Sigmoid colon (tissue), 7 donors: ENCODE results near the gene RNF180. TPM values are rescaled to one million over a fixed set of nuclear protein-coding genes. Genes with fewer than 3 reads are reported as not detected.
"Not testable (repeated sequence)": the region's sequence is repeated elsewhere in the genome, so short reads cannot be mapped to it uniquely, and the experiment has no call there.

ENCODE experiments used
- DNase-seq: peaks from one replicate; pipeline ENCODE4 v3.0.0-alpha.2; 2019
- H3K27ac ChIP-seq, 4 donors: fragments of 200-600 bp; sonication (generic); one replicate each; pipeline ENCODE4 v1.5.1; 2016 to 2019; ENCODE audit warnings: mild to moderate bottlenecking in 1 of 4
- H3K27me3 ChIP-seq, 3 donors: fragments of 200-600 bp; sonication (generic); one replicate each; pipeline ENCODE4 v1.5.1; 2019; ENCODE audit warnings: mild to moderate bottlenecking in 1 of 3
- H3K36me3 ChIP-seq, 4 donors: fragments of 200-600 bp; sonication (generic); one replicate each; pipeline ENCODE4 v1.5.1; 2016 to 2019
- H3K4me1 ChIP-seq, 4 donors: fragments of 200-600 bp; sonication (generic); one replicate each; pipeline ENCODE4 v1.5.1; 2017 to 2019
- H3K4me3 ChIP-seq, 4 donors: fragments of 200-600 bp; sonication (generic); one replicate each; pipeline ENCODE4 v1.5.1; 2017 to 2019; ENCODE audit warnings: mild to moderate bottlenecking in 2 of 4, moderate library complexity in 1 of 4
- H3K9me3 ChIP-seq, 4 donors: fragments of 200-600 bp in 3 of 4; sonication (generic) in 3 of 4; one replicate each; pipeline versions ENCODE4 v1.5.1 to v1.6.1; 2013 to 2019
- EP300 ChIP-seq, 4 donors: sonication (generic); formaldehyde crosslinking; IDR thresholded peaks; one replicate each; pipeline ENCODE4 v1.6.1; 2017; ENCODE audit warnings: antibody characterized with exemption in 4 of 4
- POLR2A ChIP-seq, 2 donors: fragments of 450-650 bp; IDR thresholded peaks; one replicate each; pipeline ENCODE4 v1.6.1; 2016; ENCODE audit warnings: antibody characterized with exemption in 2 of 2, mild to moderate bottlenecking in 2 of 2, moderate library complexity in 2 of 2
- POLR2AphosphoS5 ChIP-seq, 4 donors: sonication (generic); formaldehyde crosslinking; IDR thresholded peaks; one replicate each; pipeline ENCODE4 v1.6.1; 2017; ENCODE audit warnings: antibody characterized with exemption in 4 of 4
- WGBS, 2 donors: extraction: QIAGEN DNeasy Blood & Tissue Kit; methylation state at CpG; one replicate each; pipeline ENCODE4 v1.1.7; 2013; 5-methylcytosine and 5-hydroxymethylcytosine counted together
- intact Hi-C: fragments of 100-400 bp; cut with DNase I; formaldehyde crosslinking; loops from one replicate; pipeline ENCODE4 v1.15.1; 2023
- polyA plus RNA-seq, 3 donors: library from polyadenylated mRNA; stranded (reverse); fragments of 200-250 nt; gene quantifications; one replicate each; pipeline ENCODE4 v1.2.3, GENCODE V29; 2013
- total RNA-seq, 4 donors: library from RNA; depleted of rRNA; stranded (reverse); fragments of >200 nt; gene quantifications; one replicate each; pipeline ENCODE4 v1.1.0, GENCODE V29; 2016
- TF ChIP-seq, protein P1 (sequence below), 4 experiments: fragments of 450-650 bp in 3 of 4; fragments of 200-600 bp in 1 of 4; IDR thresholded peaks; one replicate each; pipeline ENCODE4 v1.5.1; 2016 to 2019; ENCODE audit warnings: antibody characterized with exemption in 4 of 4, mild to moderate bottlenecking in 3 of 4, moderate library complexity in 2 of 4
- donor health status: healthy with polysubstance abuse.
- donor health status: Bipolar disorder and iron deficiency.
- donor health status: healthy.

RNF180 gene
- total and polyA plus RNA-seq, 7 donors: 0.23 to 27.1 (median 16.6) TPM

DNA sequence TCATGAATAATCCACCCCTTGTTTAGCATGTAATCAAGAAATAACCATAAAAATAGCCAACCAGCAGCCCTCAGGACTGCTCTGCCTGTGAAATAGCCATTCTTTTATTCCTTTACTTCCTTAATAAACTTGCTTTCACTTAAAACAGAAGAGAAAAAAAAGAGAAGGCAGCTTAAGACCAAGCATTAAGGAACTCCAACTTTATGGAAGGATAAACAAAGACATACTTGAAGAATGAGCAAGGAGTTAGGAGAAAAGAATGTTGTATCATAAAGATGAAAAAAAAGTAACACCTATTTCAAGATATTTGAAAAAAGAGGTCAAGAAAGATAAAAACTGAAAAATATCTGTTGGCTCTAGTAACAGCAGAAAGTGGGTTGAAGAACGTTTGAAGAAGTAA, 107.6 kb downstream of the RNF180 start:
- H3K4me1 ChIP-seq: peaks cover 0 to 15% (median 9%) of the 10 kb centered on the region in 4 donors
- intact Hi-C loops: no loop called here
- TF ChIP-seq EP300 (IDR thresholded peaks at IDR 0.05) (no peak), POLR2AphosphoS5 (IDR thresholded peaks at IDR 0.05) (no peak), POLR2A (IDR thresholded peaks at IDR 0.05) (no peak)
- TF ChIP-seq, protein P1, sequence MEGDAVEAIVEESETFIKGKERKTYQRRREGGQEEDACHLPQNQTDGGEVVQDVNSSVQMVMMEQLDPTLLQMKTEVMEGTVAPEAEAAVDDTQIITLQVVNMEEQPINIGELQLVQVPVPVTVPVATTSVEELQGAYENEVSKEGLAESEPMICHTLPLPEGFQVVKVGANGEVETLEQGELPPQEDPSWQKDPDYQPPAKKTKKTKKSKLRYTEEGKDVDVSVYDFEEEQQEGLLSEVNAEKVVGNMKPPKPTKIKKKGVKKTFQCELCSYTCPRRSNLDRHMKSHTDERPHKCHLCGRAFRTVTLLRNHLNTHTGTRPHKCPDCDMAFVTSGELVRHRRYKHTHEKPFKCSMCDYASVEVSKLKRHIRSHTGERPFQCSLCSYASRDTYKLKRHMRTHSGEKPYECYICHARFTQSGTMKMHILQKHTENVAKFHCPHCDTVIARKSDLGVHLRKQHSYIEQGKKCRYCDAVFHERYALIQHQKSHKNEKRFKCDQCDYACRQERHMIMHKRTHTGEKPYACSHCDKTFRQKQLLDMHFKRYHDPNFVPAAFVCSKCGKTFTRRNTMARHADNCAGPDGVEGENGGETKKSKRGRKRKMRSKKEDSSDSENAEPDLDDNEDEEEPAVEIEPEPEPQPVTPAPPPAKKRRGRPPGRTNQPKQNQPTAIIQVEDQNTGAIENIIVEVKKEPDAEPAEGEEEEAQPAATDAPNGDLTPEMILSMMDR (IDR thresholded peaks at IDR 0.05): no peak
- H3K27ac ChIP-seq: no peak overlapping the region
- H3K27me3 ChIP-seq: no peaks in the 10 kb centered on the region
- no peak for DNase-seq
- H3K9me3 ChIP-seq: no peaks in the 10 kb centered on the region
- WGBS, 2 donors: 29 to 38% methylated on average over 1 of the region's 1 CpG
- no peaks in the 10 kb centered on the region for H3K36me3 ChIP-seq
- H3K4me3 ChIP-seq: no peak overlapping the region

DNA sequence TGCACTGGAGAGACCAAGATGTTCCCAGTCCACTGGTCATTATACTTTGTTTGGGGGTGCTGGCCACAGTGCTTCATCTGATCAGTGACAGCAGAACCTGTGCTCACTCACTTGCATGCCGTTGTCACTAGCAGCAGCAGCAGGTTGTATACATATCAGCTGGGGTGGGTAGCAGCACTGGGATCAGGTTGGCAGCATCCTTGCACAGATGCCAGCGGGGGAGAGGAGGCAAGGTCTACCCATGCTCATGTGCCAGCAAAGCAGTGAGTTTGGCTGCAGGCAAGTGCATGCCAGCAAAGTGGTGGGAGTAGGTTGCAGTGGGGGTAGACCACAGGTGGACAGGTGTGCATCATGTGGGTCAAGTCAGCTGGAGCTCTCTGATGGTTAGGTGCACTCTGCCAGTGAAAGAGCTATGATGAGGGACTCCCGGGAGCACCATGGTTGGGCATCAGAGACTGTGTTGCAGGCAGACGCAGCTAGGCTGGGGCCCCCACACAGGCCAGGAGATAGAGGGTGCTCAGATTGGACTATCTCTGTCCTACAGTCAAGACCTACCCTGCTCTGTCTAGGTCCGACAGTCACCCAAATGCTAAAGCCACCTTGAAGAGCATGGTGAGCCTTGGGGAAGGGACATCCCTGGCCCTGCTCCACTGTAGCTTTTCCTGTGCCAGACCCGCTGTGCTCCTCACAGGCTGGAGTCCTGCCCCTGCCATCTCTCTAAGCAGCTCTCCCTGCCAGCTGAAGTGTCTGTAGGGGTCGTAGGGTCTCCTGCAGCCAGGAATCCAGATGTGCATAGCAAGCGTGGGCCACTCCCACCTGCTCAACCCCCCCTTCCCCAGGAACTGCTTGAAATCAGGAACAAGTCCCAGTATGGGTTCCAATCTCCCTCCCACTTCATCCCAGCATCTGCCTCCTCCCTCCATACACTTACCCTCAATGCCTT, 119.8 kb downstream of the RNF180 start:
- intact Hi-C loops: no loop called here
- Histone ChIP-seq H3K4me3 (no peak overlapping the region), H3K27me3 (no peaks in the 10 kb centered on the region), H3K9me3 (peaks cover 0 to 11% (median 0%) of the 10 kb centered on the region in 4 donors), H3K27ac (no peak overlapping the region), H3K4me1 (no peaks in the 10 kb centered on the region), H3K36me3 (no peaks in the 10 kb centered on the region)
- 84 to 86% methylated on average over 8 of the region's 8 CpGs for WGBS, 2 donors
- TF ChIP-seq POLR2A (IDR thresholded peaks at IDR 0.05): no peak
- TF ChIP-seq POLR2AphosphoS5 (IDR thresholded peaks at IDR 0.05): no peak
- no peak for TF ChIP-seq EP300 (IDR thresholded peaks at IDR 0.05)
- DNase-seq: no peak

DNA sequence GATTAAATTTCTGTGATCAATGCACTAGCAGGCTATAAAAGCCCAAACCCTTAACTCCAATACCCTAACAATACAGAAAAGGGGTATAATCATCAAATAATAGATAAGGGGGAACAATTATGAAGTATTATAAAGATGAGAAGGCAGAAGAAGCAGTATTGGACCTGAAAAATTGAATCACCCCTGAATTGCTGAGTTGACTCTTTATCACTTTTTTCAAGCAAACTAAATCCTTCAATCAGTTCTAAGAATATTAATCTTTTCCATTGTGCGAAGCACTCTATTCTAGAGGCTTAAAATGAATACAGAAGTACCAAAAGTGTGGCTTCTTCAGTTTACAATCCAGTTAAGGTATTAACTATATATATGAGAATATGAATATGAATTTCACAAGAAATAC, 120.7 kb downstream of the RNF180 start:
- intact Hi-C loops: no loop called here
- 82 to 86% methylated on average over 1 of the region's 1 CpG for WGBS, 2 donors
- no peak overlapping the region for H3K4me3 ChIP-seq
- TF ChIP-seq, protein P1 (IDR thresholded peaks at IDR 0.05): no peak
- TF ChIP-seq POLR2A (IDR thresholded peaks at IDR 0.05): no peak
- no peak for TF ChIP-seq POLR2AphosphoS5 (IDR thresholded peaks at IDR 0.05)
- H3K27ac ChIP-seq: no peak overlapping the region
- peaks cover 0 to 5% (median 0%) of the 10 kb centered on the region in 4 donors for H3K9me3 ChIP-seq
- DNase-seq: no peak
- no peaks in the 10 kb centered on the region for H3K27me3 ChIP-seq
- no peaks in the 10 kb centered on the region for H3K4me1 ChIP-seq
- no peaks in the 10 kb centered on the region for H3K36me3 ChIP-seq

DNA sequence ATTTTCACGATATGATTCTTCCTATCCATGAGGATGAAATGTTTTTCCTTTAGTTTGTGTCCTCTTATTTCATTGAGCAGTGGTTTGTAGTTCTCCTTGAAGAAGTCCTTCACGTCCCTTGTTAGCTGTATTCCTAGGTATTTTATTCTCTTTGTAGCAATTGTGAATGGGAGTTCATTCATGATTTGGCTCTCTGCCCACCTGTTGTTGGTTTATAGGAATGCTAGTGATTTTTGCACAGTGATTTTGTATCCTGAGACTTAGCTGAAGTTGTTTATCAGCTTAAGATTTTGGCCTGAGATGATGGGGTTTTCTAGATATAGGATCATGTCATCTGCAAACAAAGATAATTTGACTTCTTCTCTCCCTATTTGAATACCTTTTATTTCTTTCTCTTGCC, 122.9 kb downstream of the RNF180 start:
- H3K27ac ChIP-seq, H3K4me3 ChIP-seq, H3K27me3 ChIP-seq, DNase-seq, H3K9me3 ChIP-seq, H3K4me1 ChIP-seq, intact Hi-C loops, H3K36me3 ChIP-seq: not testable (repeated sequence)
- 82 to 92% methylated on average over 2 of the region's 2 CpGs for WGBS, 2 donors

DNA sequence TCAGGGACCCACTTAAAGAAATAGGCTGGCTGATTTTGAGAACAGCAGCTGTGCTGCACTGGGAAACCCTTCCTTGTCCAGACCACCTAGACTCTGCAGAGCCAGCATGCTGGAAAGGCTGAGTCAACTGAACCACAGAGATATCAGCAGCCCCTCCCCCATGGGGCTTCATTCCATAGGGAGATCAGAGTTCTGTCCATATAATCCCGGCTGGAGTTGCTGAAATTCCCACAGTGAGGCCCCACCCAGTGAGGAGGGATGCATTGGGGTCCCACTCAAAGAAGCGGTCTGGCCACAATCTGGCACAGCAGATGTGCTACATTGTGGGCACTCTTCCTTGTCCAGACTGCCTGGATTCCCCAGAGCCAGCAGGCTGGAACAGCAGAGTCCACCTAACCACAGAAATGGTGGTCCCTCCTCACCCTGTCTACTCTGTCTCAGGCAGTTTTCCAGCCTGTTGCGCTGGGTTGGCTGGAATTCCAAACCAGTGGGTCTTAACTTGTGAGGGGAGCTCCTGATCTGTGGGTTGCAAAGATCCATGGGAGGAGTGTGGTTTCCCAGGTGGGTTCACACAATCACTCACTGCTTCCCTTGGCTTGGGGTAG, 127.1 kb downstream of the RNF180 start:
- TF ChIP-seq EP300 (IDR thresholded peaks at IDR 0.05) (no peak), POLR2AphosphoS5 (IDR thresholded peaks at IDR 0.05) (no peak), POLR2A (IDR thresholded peaks at IDR 0.05) (no peak)
- TF ChIP-seq, protein P1 (IDR thresholded peaks at IDR 0.05): no peak
- H3K36me3 ChIP-seq: no peaks in the 10 kb centered on the region
- H3K27ac ChIP-seq: no peak overlapping the region
- 87 to 91% methylated on average over 3 of the region's 3 CpGs for WGBS, 2 donors
- DNase-seq: no peak
- H3K4me3 ChIP-seq: no peak overlapping the region
- intact Hi-C loops: no loop called here
- H3K27me3 ChIP-seq: no peaks in the 10 kb centered on the region
- H3K9me3 ChIP-seq: no peaks in the 10 kb centered on the region
- H3K4me1 ChIP-seq: no peaks in the 10 kb centered on the region
